ENCODE measurements around the gene CHST9. TPM values are rescaled to one million over a fixed set of nuclear protein-coding genes. Genes with fewer than 3 reads are reported as not detected.

CHST9 gene
- total and polyA plus RNA-seq, 2 of the 4 experiments (the other 2 are of a cell fraction): not detected

GRCh38 chr18:26894426-26894825 is 290.7 kb downstream of the CHST9 start:
- H3K9me3 ChIP-seq (ENCODE audit: control insufficient read depth, insufficient read depth, low read length): peaks cover 4% of the 10 kb centered on the region; the same call in 1 of the 2 replicates
- DNase-seq (no peak), ATAC-seq (ENCODE audit: low read depth) (no peak)
- H3K36me3 ChIP-seq (ENCODE audit: control insufficient read depth, insufficient read depth, low read length): no peaks in the 10 kb centered on the region
- no peaks in the 10 kb centered on the region for H4K20me1 ChIP-seq (ENCODE audit: insufficient read depth, low read length)
- H4K8ac ChIP-seq (ENCODE audit: low read depth in 2 of 2, low read length in 2 of 2): no peak overlapping the region
- H4K91ac ChIP-seq (ENCODE audit: insufficient read depth, low read depth, low read length): no peak overlapping the region
- CTCF ChIA-PET: no interaction called here
- POLR2A ChIA-PET (ENCODE audit: unreplicated experiment): no interaction called here
- H2AK5ac ChIP-seq (ENCODE audit: low read depth, low read length): no peak overlapping the region
- no peak overlapping the region for H3K27ac ChIP-seq (ENCODE audit: insufficient read depth, low read length)
- dilution Hi-C loops (cut with HindIII; ENCODE audit: low sequenced_read_pairs, unreplicated experiment): no loop called here
- TF ChIP-seq BHLHE40 (IDR thresholded peaks at IDR 0.05; ENCODE audit: low read depth, low read length) (no peak), USF2 (IDR thresholded peaks at IDR 0.05; ENCODE audit: low read depth, low read length) (no peak), NFE2L2 (IDR thresholded peaks at IDR 0.05; ENCODE audit: low read depth, low read length) (no peak), FOS (IDR thresholded peaks at IDR 0.05; ENCODE audit: low read depth, low read length) (no peak), CHD1 (IDR thresholded peaks at IDR 0.05; ENCODE audit: low read depth, low read length) (no peak), CTCF (conservative IDR thresholded peaks at IDR 0.05; ENCODE audit: low read depth, low read length) (no peak), MXI1 (IDR thresholded peaks at IDR 0.05; ENCODE audit: borderline replicate concordance, low read depth, low read length) (no peak), SMC3 (IDR thresholded peaks at IDR 0.05; ENCODE audit: low read depth, low read length) (no peak), ELK1 (IDR thresholded peaks at IDR 0.05; ENCODE audit: borderline replicate concordance, low read depth, low read length) (no peak), CEBPB (IDR thresholded peaks at IDR 0.05; ENCODE audit: low read depth, low read length) (no peak), RCOR1 (IDR thresholded peaks at IDR 0.05; ENCODE audit: insufficient replicate concordance, low read length) (no peak), POLR2A (IDR thresholded peaks at IDR 0.05; ENCODE audit: low read depth, low read length) (no peak)
- no peak overlapping the region for H2BK120ac ChIP-seq (ENCODE audit: low read depth, low read length)
- H3K4ac ChIP-seq (ENCODE audit: low read depth, low read length): no peak overlapping the region
- H3K14ac ChIP-seq (replicated peaks; ENCODE audit: low read depth, low read length): no peak overlapping the region
- H2AFZ ChIP-seq (replicated peaks; ENCODE audit: low read length, poor library complexity): no peak overlapping the region
- H3K56ac ChIP-seq (ENCODE audit: extremely low read depth, insufficient read depth, low read length): no peak overlapping the region
- no peak overlapping the region for H2BK5ac ChIP-seq (ENCODE audit: low read depth, low read length, poor library complexity, severe bottlenecking)
- BruUV-seq (replicated peaks): no TSS peak
- no peak overlapping the region for H2BK15ac ChIP-seq (ENCODE audit: low read depth, low read length)
- no peaks in the 10 kb centered on the region for H3K9me1 ChIP-seq (ENCODE audit: insufficient read depth, low read length)
- H3K9ac ChIP-seq (ENCODE audit: low read depth, low read length): no peak overlapping the region
- H4K5ac ChIP-seq (ENCODE audit: low read depth, low read length): no peak overlapping the region
- H3K4me1 ChIP-seq (ENCODE audit: control insufficient read depth, insufficient read depth, low read length): no peaks in the 10 kb centered on the region
- in situ Hi-C loops (cut with MboI; ENCODE audit: low sequenced_read_pairs): no loop called here
- intact Hi-C loops (cut with micrococcal nuclease): no loop called here
- no peaks in the 10 kb centered on the region for H3K79me1 ChIP-seq (ENCODE audit: low read depth in 1 of 2, low read length in 2 of 2)
- H3K4me3 ChIP-seq (ENCODE audit: insufficient read depth, low read depth, low read length): no peak overlapping the region
- H3K27me3 ChIP-seq (ENCODE audit: control insufficient read depth, insufficient read depth, low read length): no peaks in the 10 kb centered on the region
- no peak overlapping the region for H3K4me2 ChIP-seq (ENCODE audit: low read depth, low read length)
- no CpG with 5 or more reads among the region's 1 CpG for WGBS, 2 experiments (ENCODE audit: extremely low coverage in 2 of 2, insufficient read length in 1 of 2)
- H2BK20ac ChIP-seq (ENCODE audit: low read depth, low read length): no peak overlapping the region
- no peak overlapping the region for H2AK9ac ChIP-seq (replicated peaks; ENCODE audit: low read depth, low read length, poor library complexity)
- no peak overlapping the region for H3K18ac ChIP-seq (ENCODE audit: low read depth, low read length)
- H3K23ac ChIP-seq (ENCODE audit: low read depth, low read length): no peak overlapping the region

All from IMR-90 (cell line).